Renal cortex interstitium (tissue), 15 donors: Measurements from ENCODE around the gene HIPK2. TPM values are rescaled to one million over a fixed set of nuclear protein-coding genes. Genes with fewer than 3 reads are reported as not detected.

Experiments
- DNase-seq, 11 donors: peaks; one replicate each; pipeline ENCODE4 v3.0.0-alpha.2; 2013; ENCODE audit warnings: low read depth in 9 of 11, low spot score in 4 of 11; ENCODE audit errors: extremely low read depth in 1 of 11
- long read RNA-seq, 16 experiments: transcript quantifications; one replicate each; lab custom pipeline, GENCODE V29; 2026
- polyA plus RNA-seq, 3 donors: library from polyadenylated mRNA; unstranded; fragments of 120-200 nt; gene quantifications; one replicate each; pipeline ENCODE4 v1.2.1, GENCODE V29; 2013; ENCODE audit not compliant: insufficient read length in 3 of 3

HIPK2 gene
- 100 to 1,000 TPM in 1 of 3 donors, 10 to 100 TPM in 2; 95.7 to 105 (median 99.3) TPM for polyA plus RNA-seq
- long read RNA-seq, donor 1, partial matches to known transcripts = 10 of 10 reads
- long read RNA-seq, donor 1, other reads (novel, unspliced or antisense) = 0 of 10 reads
- long read RNA-seq, donor 2, partial matches to known transcripts = 23 of 23 reads
- long read RNA-seq, donor 2, other reads (novel, unspliced or antisense) = 0 of 23 reads
- long read RNA-seq, donor 3, partial matches to known transcripts = 7 of 7 reads
- long read RNA-seq, donor 3, other reads (novel, unspliced or antisense) = 0 of 7 reads
- long read RNA-seq, donor 4, full-length matches to known transcripts = 2 of 7 reads
- long read RNA-seq, donor 4, partial matches to known transcripts = 5 of 7 reads
- long read RNA-seq, donor 4, other reads (novel, unspliced or antisense) = 0 of 7 reads
- long read RNA-seq, donor 5 = 0 reads
- long read RNA-seq, donor 6, full-length matches to known transcripts = 1 of 154 reads
- long read RNA-seq, donor 6, partial matches to known transcripts = 153 of 154 reads
- long read RNA-seq, donor 6, other reads (novel, unspliced or antisense) = 0 of 154 reads
- long read RNA-seq, donor 7, partial matches to known transcripts = 6 of 6 reads
- long read RNA-seq, donor 7, other reads (novel, unspliced or antisense) = 0 of 6 reads
- long read RNA-seq, donor 8 = 0 reads
- long read RNA-seq, donor 9, partial matches to known transcripts = 5 of 8 reads
- long read RNA-seq, donor 9, other reads (novel, unspliced or antisense) = 0 of 8 reads
- long read RNA-seq, donor 10, partial matches to known transcripts = 11 of 11 reads
- long read RNA-seq, donor 10, other reads (novel, unspliced or antisense) = 0 of 11 reads
- long read RNA-seq, donor 11, partial matches to known transcripts = 15 of 17 reads
- long read RNA-seq, donor 11, other reads (novel, unspliced or antisense) = 0 of 17 reads
- long read RNA-seq, donor 12 = 0 reads
- long read RNA-seq, donor 13 = 0 reads
- long read RNA-seq, donor 14 = 0 reads
- long read RNA-seq, donor 15, full-length matches to known transcripts = 1 of 9 reads
- long read RNA-seq, donor 15, partial matches to known transcripts = 8 of 9 reads
- long read RNA-seq, donor 15, other reads (novel, unspliced or antisense) = 0 of 9 reads
- long read RNA-seq, donor 16, full-length matches to known transcripts = 10 of 74 reads
- long read RNA-seq, donor 16, partial matches to known transcripts = 64 of 74 reads
- long read RNA-seq, donor 16, other reads (novel, unspliced or antisense) = 0 of 74 reads

DNA sequence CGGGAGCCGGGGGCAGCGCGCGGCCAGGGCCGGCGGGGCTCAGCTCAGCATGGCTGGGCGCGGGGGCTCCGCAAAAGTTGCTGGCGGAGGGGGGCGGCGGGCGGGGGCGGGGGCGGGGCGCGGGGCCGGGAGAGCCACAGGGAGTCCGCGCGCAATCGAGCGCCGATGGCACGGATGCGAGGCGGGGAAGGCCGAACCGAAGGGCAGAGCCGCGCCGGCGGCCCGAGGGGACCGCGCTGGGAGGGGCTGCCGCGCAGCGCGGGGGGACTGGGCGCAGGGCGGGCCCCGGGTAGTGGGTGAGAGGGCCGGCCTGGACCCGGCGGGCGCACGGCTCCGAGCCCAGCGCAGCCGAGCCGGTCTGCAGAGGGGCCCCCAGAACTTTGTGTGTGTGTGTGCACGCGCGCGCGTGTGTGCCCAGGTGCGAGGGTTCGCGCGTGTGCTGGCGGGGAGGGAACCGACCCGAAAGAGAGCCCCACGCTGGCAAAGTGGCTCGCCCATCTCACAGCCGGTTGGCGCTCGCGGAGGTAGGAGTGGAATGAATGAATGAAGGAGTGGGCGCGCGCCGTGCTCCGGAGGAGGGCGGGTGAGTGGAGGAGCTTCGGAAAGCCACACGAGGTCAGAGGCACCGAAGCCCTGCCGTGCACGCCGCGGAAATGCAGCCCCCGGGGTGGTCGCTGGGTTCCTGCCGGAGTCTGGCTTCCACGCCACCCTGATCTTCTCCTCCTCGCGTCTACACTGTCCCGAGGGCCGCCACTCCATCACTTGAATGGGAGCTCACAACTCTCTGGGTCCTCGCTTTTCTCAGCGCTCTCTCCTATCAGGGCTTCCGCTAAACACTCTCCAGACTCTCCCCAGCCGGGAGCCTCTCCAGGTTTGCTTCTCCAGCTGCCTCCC is at the start of gene HIPK2:
Gene HIPK2, minus strand, starts transcription at position 51 of the 894 bp plus-strand sequence. CDS start 375 bp downstream, outside the sequence.
- peak in 10 of 11 donors; percentile 50 to 86 (median 76) for DNase-seq

- DNase-seq = no peak
These were observed 49.2 kb upstream of the HIPK2 start for GRCh38 chr7:139827042-139827441.

DNA sequence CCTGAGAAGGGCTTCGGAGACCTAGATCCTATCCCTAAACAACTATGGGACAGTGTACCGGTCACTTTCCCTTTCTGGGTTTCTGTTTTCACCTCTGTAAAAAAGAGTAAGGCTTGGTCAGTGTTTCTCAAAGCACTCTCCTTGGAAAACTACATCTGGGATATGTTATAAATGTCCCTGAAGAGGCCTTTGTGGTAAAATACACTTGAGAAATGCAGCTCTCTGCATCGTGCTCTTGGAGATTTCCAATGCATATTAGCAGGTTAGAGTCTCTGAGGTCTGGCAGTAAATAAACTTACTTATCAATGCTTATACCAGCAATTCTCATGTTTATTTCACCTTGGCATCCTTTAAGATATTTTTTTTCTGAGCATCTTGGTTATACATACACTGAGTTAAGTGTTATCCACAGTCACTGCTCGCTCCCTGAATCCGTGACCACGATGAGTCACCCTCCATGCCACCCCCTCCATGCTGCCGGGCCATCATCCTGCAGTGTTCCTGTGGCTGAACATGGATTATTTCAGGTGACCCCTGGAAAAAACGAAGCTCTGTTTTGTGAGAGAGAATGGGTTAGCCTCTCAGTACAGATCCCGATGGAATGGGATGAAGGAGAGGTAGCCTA is 48.0 kb upstream of the HIPK2 start:
- no peak for DNase-seq

- DNase-seq = peak in 7 of 11 donors; percentile 26 to 61 (median 47)
These were observed 46.2 kb upstream of the HIPK2 start for GRCh38 chr7:139823959-139824521.

DNA sequence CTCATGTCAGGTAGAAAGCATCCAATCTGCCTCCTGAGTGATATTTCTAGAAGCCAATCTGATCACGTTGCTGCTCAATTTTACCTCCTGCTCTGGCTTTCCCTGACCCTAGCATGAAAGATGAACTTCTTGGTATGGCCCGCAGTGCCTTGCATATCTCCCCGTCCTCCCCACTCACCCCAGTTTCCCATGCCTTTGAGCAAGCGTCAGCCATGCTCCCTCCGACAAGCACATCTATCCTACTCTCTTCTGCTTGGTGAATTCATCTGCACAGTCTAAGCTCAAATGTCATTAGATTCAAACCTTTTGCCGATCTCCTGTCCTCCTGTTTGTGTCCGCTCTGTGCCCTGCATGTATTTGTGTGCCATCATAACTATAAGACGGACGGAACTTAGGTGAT is 45.1 kb upstream of the HIPK2 start:
- DNase-seq = no peak

GRCh38 chr7:139821349-139822105 is 43.7 kb upstream of the HIPK2 start:
- no peak for DNase-seq

DNA sequence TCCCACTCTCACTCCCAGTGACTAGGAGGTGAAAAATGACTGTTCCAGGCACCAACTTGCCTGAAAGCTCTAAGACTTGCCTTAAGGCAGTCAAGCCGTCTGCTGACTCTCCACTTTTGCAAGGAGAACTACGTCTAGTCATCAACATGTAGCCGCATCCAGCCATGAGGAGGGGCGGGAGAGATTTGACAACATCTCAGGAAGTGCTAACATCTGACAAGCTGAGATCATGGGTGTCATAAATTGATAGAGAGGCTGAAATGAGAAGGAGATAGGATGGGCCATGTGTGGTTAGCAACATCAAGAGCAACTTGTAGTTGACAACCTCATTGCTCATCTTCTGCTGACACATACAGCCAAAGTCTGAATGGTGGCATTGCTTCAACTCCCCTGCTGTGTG is 42.3 kb upstream of the HIPK2 start:
- no peak for DNase-seq

DNA sequence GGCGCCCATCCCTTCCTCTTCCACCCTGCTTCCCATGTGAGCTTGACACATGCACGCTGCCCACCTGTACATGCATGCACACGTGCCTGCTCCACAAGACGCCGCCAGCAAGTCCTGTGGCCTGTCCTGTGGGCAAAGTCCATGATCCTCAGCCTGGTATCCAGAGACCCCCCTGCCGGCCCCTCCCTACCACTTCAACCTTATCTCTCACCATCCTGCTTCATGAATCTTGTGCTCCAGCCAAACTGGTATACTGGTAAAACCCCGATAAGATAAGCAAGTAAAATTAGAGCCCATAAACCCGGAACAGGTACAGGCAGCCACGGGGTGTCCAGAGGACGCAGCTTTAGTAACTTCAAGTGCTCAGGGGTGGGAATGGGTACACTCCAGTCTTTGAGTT is 39.5 kb upstream of the HIPK2 start:
- DNase-seq = no peak

DNA sequence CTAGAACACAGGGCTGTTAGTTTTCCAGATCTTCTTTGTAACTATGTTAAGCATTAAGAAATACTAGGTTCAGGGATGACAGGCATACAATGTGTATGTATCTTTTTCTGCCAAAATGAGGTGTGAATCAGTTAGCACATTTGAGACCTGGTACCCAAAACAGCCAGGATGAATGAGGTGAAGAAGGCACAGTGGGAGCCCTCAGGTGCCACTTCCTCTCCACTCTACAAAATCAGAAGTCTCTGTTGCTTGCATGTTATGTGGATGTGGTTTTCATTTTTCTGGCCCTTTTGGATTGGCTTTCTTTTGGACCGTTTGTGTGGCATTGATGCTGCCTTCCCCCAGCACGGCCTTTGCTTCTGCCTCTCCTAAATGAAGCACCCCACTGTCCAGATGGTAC is 35.9 kb upstream of the HIPK2 start:
- DNase-seq = no peak

- DNase-seq = no peak
These were observed 35.4 kb upstream of the HIPK2 start for GRCh38 chr7:139813151-139813550.

DNA sequence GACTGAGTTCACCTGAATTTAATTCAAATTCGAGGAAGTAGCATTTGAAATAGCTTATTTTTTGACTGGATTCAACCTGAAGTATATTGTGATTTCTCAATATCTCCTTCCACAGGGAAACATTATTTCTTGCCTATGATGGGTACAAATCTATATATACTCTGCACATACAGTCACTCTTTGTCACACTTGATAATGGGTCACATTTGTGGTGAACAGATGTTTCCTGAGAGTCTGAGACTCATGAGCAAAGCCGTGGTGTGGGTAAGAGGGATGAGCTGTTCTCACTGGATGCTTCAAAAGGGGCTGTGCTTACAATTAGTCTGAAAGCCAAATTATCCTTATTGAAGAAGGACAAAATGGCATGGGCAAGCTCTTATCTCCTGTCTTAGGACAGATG is 33.3 kb upstream of the HIPK2 start:
- no peak for DNase-seq

- no peak for DNase-seq
These were observed 31.1 kb upstream of the HIPK2 start for GRCh38 chr7:139808846-139809442.

- DNase-seq = no peak
These were observed 30.6 kb upstream of the HIPK2 start for GRCh38 chr7:139808427-139808826.

GRCh38 chr7:139807009-139807408 is 29.2 kb upstream of the HIPK2 start:
- DNase-seq = no peak

DNA sequence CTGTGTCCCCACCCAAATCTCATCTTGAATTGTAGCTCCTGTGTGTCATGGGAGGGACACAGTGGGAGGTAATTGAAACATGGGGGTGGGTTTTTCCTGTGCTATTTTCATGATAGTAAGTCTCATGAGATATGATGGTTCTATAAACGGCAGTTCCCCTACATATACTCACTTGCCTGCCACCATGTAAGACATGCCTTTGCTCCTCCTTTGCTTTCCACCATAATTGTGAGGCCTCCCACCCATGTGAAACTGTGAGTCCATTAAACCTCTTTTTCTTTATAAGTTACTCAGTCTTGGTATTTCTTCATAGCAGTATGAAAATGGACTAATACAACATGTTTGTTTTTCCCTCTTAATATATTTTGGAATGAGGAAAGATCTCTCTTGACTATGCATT is 26.8 kb upstream of the HIPK2 start:
- no peak for DNase-seq

- DNase-seq = no peak
These were observed 21.8 kb upstream of the HIPK2 start for GRCh38 chr7:139799586-139799985.
